GM12873 (cell line): ENCODE data around the gene XRCC4.

Experiments
- TF ChIP-seq, protein P1 (sequence below): IDR thresholded peaks from 2 replicates; pipeline ENCODE4 v1.5.1; 2012; ENCODE audit warnings: low read depth, mild to moderate bottlenecking, moderate library complexity, low read length, control low read depth; ENCODE audit not compliant: insufficient read depth; ENCODE audit errors: missing control alignments

XRCC4 gene

DNA sequence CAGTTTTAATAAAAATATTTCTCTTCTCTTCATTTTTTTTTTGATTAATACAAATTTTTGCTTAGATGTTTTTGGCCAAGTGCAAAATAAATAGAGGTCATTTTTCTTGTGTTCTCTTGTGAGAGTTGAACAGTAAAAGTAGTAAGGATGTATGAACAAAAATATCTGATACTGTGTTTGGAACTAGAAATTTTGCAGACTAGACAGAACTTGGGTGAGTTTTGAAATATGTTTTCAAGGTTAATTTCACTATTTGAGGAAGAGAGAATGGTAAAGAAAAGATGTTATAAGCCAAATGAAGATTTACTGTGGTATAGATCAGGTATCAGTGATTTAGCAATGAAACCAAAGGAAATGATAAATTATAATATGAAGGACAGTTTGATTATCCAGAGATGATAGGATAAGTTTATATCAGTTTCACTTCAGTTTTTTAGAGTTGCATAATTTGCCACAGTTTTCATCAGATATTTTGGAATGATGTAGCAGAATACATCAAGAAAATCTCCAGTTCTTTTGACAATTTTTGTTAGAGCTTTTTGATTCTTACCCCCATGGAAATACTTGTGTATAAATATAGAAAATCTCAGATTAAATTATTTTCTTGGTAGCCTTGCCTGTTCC lies 246.3 kb downstream of the XRCC4 start:
- TF ChIP-seq, protein P1, sequence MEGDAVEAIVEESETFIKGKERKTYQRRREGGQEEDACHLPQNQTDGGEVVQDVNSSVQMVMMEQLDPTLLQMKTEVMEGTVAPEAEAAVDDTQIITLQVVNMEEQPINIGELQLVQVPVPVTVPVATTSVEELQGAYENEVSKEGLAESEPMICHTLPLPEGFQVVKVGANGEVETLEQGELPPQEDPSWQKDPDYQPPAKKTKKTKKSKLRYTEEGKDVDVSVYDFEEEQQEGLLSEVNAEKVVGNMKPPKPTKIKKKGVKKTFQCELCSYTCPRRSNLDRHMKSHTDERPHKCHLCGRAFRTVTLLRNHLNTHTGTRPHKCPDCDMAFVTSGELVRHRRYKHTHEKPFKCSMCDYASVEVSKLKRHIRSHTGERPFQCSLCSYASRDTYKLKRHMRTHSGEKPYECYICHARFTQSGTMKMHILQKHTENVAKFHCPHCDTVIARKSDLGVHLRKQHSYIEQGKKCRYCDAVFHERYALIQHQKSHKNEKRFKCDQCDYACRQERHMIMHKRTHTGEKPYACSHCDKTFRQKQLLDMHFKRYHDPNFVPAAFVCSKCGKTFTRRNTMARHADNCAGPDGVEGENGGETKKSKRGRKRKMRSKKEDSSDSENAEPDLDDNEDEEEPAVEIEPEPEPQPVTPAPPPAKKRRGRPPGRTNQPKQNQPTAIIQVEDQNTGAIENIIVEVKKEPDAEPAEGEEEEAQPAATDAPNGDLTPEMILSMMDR, result no peak

DNA sequence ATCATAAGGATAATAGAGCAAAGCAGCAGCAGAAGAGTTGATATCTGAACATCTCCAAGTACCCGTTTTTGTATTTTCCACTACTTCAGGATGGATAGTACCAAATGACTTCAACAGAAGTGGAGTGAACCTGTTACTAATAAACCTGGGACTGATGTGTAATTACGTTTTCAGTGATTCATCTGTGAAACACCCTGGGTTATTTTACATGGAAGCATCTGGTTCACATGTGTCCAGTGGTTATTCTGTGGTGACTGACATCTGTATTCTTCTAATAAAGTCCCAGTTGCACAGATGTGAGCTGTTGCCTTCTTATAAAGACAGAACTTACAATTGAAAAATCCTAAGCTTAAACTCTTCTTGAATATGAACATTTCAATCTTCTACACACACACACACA lies 254.5 kb downstream of the XRCC4 start:
- TF ChIP-seq, protein P1, result no peak

DNA sequence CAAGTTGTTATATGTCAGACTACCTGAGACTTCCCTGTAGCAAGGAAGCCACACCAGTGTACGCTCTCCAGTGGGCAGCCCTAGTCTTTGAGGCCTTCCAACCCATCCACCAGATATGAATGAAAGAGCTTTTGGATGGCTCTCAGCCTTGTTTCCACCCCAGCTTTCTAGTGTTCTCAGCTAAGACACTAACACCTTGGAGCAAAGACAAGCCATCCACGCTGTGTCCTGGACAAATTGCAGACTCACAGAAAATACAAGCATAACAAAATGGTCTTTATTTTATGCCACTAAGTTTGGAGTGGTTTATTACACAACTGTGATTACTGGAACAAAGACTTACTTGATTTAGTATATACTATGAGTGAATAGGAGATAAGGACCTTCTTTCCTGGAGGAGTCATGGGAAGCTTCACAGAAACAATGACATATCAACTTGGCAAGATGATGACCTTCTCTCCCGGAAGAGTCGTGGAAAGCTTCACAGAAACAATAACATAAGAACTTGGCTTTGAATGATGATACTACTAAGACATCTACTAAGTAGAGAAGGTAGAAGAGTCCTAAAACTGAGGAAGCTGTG lies 260.2 kb downstream of the XRCC4 start:
- TF ChIP-seq, protein P1, result no peak

DNA sequence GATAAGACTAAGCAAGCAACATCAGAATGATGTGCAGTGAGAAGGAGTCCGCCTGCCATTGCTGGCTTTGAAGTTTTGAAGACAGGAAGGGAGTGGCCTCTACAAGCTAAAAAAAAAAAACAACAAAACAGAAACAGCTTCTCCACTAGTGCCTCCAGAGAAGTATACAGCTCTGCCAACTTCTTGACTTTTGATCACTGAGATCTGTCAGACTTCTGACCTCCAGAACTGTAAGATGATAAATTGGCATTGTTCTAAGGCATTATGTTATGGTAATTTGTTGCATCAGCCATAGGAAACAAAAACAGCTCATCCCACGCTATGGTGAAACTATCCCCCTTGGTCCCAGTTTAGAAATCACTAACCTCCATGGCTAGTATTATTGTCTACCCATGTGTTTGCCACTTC lies 263.2 kb downstream of the XRCC4 start:
- TF ChIP-seq, protein P1, result no peak

DNA sequence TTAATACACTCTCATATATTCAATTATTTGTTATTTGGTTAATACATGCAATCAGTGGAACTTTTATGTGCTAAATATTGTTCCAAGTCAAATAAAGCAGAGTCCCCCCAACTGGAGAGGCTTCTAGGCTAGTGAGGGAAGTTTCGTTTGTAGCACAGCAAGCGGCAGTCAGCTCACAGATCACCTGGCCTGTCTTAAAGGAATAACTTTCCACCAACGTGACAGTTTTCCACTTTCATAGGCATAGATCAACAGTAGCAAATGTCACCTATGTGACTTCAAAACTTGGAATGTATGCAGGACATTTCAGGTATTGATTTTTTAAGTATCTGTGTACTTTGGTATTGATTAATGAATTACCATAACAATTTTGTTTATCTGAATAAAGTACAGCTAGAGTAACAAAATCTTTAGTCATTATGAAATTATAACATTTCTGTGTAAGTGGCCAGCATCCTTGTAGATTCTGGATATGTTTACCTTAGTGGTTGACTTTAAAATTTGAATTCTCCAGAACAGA lies 264.5 kb downstream of the XRCC4 start:
- TF ChIP-seq, protein P1, result no peak

DNA sequence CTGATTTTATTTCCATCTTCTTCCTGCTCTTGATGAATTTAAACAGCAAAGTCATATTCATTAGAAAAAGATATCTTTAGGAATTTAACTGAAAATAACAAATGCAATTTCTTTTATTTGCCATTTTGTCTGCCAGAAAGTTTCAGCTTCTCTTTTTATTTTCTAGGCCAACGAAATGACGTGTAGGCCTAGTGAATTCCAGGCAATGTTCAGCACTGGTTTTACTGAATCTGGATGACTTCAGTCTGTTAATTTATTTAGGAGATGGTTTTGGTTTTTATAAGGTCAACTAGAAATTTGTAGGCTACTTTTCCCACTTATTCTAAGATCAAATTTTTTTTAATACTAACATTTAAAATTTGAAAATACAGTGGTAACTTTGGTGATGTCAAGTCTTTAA lies 265.1 kb downstream of the XRCC4 start:
- TF ChIP-seq, protein P1, result no peak

DNA sequence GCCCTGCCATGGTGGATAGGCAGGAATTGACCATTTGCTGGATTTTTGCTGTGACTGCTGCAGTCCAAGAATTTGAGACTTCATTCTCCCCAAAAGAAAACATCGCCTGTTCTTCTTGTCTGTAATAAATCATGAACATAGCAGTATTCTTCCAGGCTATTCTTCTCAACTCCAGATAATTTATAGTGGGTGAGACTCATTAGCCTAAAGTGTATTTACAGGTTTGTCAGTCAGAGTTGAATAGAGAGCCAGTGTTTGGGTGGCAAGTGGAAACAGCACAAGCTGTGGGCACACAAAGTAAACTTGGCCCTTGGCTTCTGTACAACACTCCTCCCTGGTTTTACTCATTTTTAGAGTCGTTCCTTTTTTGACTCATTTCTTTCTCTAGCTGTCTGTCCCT lies 266.0 kb downstream of the XRCC4 start:
- TF ChIP-seq, protein P1, result no peak
